Endodermal cell (in vitro differentiated cells): ENCODE data around the gene LRRC36. TPM values are rescaled to one million over a fixed set of nuclear protein-coding genes. Genes with fewer than 3 reads are reported as not detected.

Source experiments
- DNase-seq: peaks from one replicate; pipeline ENCODE4 v3.0.0-alpha.2; 2017
- H3K27ac ChIP-seq: 2 replicates; pipeline ENCODE4 v1.5.1; 2013; ENCODE audit warnings: mild to moderate bottlenecking, low read depth, low read length, moderate library complexity
- H3K27me3 ChIP-seq: 2 replicates; pipeline ENCODE4 v1.6.1; 2013; ENCODE audit warnings: mild to moderate bottlenecking, low read length, moderate library complexity; ENCODE audit not compliant: insufficient read depth, control insufficient read depth, poor library complexity, severe bottlenecking
- H3K36me3 ChIP-seq: 2 replicates; pipeline ENCODE4 v1.7.0; 2013; ENCODE audit warnings: mild to moderate bottlenecking, low read length, moderate library complexity; ENCODE audit not compliant: control insufficient read depth, insufficient read depth
- H3K4me1 ChIP-seq: one replicate; pipeline ENCODE4 v1.7.0; 2013; ENCODE audit warnings: low read length; ENCODE audit not compliant: control insufficient read depth, insufficient read depth
- H3K4me3 ChIP-seq: 2 replicates; pipeline ENCODE4 v1.5.1; 2013; ENCODE audit warnings: mild to moderate bottlenecking, low read length, moderate library complexity
- H3K9ac ChIP-seq: 2 replicates; pipeline ENCODE4 v1.6.1; 2013; ENCODE audit warnings: mild to moderate bottlenecking, low read length, moderate library complexity; ENCODE audit not compliant: poor library complexity, severe bottlenecking; ENCODE audit errors: extremely low read depth
- H3K9me3 ChIP-seq: 2 replicates; pipeline ENCODE4 v1.6.1; 2013; ENCODE audit warnings: mild to moderate bottlenecking, low read length, moderate library complexity; ENCODE audit not compliant: control insufficient read depth
- H3K27ac Mint-ChIP-seq: 2 replicates; pipeline ENCODE4 v1.8.0; 2020; ENCODE audit warnings: mixed read lengths
- H3K27me3 Mint-ChIP-seq: 2 replicates; pipeline ENCODE4 v1.8.0; 2021; ENCODE audit warnings: mild to moderate bottlenecking, mixed read lengths; ENCODE audit not compliant: insufficient read depth
- H3K36me3 Mint-ChIP-seq: 2 replicates; pipeline ENCODE4 v1.8.0; 2020; ENCODE audit warnings: low read depth, mixed read lengths
- H3K4me1 Mint-ChIP-seq: 2 replicates; pipeline ENCODE4 v1.8.0; 2020; ENCODE audit warnings: mixed read lengths
- H3K4me3 Mint-ChIP-seq: 2 replicates; pipeline ENCODE4 v1.8.0; 2020; ENCODE audit warnings: mild to moderate bottlenecking, moderate library complexity, mixed read lengths
- H3K9me3 Mint-ChIP-seq: 2 replicates; pipeline ENCODE4 v1.8.0; 2020; ENCODE audit warnings: mild to moderate bottlenecking, mixed read lengths
- WGBS, 2 experiments: methylation state at CpG; one replicate each; pipeline versions ENCODE4 v1.1.5 to v1.1.7; 2013; ENCODE audit warnings: missing lambda C conversion rate in 2 of 2, mixed read lengths in 1 of 2; ENCODE audit not compliant: insufficient coverage in 1 of 2, insufficient read length in 1 of 2; 5-methylcytosine and 5-hydroxymethylcytosine counted together
- total RNA-seq, 2 donors: library from RNA; stranded (reverse); fragmentation: NEBNext Ultra II Directional in 1 of 2; extraction: Animal tissue kit (Norgen Biotek cat#: 25700) in 1 of 2; gene quantifications; 2 replicates in 1 of 2; 3 replicates in 1 of 2; pipeline ENCODE4 v1.2.1, GENCODE V29; 2021
- TF ChIP-seq, protein P1 (sequence below): fragments of 200-600 bp; sonication (generic); conservative IDR thresholded peaks from 2 replicates; pipeline ENCODE4 v1.5.0; 2021; ENCODE audit warnings: antibody characterized with exemption, mild to moderate bottlenecking

LRRC36 gene
- total RNA-seq, 2 donors from 2014 or later: 0.73 TPM; not detected in 1

DNA sequence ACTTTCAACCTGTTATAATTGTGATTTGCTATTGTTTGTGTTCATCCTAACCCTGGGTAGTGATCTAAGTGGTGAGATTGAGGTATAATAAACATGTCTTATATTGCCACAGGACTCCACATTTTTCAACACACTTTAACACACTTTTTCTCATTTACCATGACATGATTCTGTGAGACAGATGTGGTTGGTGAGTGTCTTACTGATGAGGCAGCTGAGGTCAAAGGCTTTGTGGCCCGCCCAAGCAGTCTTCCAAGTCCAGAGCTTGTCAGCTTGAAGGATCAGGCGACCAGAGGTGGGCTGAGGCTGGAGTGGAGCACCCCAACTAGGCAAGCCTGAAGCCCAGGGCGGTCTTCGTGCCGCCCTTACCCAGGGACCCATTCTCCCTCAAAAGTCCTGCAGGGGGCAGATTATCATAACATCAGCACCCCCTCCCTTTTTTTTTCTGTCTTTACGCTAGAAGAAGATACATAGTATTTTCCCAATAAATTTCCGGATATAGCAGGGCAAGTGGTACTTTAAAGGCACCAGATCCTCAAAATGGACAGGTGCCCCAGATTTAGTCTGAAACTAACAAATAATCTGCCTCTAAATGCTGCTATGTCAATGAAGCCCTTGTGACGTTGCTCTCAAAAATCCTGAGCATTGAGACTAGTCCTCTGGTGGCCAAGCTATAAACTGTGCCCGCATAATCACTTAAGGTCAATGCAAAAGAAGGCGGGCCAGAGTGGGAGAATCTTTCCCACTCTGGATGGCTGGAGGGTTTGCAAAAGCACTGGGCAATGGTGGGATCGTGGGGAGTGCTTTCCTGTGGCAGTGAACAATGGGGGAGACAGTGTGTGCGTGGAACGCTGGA lies 21.2 kb upstream of the LRRC36 start:
- Histone ChIP-seq H3K9me3 (no peaks in the 10 kb centered on the region), H3K9ac (no peak overlapping the region), H3K27me3 (no peaks in the 10 kb centered on the region), H3K4me3 (no peak overlapping the region), H3K27ac (no peak overlapping the region), H3K4me1 (peaks cover 8% of the 10 kb centered on the region), H3K36me3 (no peaks in the 10 kb centered on the region)
- no peaks in the 10 kb centered on the region for H3K36me3 Mint-ChIP-seq
- H3K27me3 Mint-ChIP-seq: peaks cover 22% of the 10 kb centered on the region
- WGBS, 2 experiments: 93 to 97% methylated on average over 11 to 13 of the region's 13 CpGs
- TF ChIP-seq, protein P1, sequence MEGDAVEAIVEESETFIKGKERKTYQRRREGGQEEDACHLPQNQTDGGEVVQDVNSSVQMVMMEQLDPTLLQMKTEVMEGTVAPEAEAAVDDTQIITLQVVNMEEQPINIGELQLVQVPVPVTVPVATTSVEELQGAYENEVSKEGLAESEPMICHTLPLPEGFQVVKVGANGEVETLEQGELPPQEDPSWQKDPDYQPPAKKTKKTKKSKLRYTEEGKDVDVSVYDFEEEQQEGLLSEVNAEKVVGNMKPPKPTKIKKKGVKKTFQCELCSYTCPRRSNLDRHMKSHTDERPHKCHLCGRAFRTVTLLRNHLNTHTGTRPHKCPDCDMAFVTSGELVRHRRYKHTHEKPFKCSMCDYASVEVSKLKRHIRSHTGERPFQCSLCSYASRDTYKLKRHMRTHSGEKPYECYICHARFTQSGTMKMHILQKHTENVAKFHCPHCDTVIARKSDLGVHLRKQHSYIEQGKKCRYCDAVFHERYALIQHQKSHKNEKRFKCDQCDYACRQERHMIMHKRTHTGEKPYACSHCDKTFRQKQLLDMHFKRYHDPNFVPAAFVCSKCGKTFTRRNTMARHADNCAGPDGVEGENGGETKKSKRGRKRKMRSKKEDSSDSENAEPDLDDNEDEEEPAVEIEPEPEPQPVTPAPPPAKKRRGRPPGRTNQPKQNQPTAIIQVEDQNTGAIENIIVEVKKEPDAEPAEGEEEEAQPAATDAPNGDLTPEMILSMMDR: peak; percentile 31
- peaks cover 9% of the 10 kb centered on the region for H3K9me3 Mint-ChIP-seq
- no peaks in the 10 kb centered on the region for H3K4me1 Mint-ChIP-seq
- DNase-seq: no peak
- no peak overlapping the region for H3K4me3 Mint-ChIP-seq
- H3K27ac Mint-ChIP-seq: no peak overlapping the region

DNA sequence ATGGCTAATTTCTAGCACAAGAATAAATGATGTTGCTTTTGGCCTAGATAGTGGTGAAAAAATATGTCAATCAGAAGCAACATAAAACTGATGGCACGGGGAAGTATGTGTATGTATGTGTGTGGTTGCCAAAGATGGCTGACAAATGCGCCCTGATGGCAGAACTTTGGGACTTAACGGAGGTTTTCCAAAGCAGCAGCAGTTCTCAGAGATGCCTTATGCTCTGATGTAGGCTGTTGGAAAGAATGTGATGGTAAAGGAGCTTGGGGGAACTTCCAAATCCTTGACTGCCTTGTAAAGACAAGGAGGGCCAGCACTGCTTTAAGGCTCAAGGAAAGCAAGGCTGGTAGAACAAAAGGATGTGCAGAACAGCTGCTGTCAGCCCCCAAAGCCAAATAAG lies 16.1 kb upstream of the LRRC36 start:
- no peaks in the 10 kb centered on the region for H3K9me3 ChIP-seq
- no peaks in the 10 kb centered on the region for H3K36me3 ChIP-seq
- no peak overlapping the region for H3K9ac ChIP-seq
- H3K4me3 ChIP-seq: no peak overlapping the region
- no peaks in the 10 kb centered on the region for H3K4me1 Mint-ChIP-seq
- no peaks in the 10 kb centered on the region for H3K27me3 ChIP-seq
- H3K4me3 Mint-ChIP-seq: no peak overlapping the region
- peaks cover 20% of the 10 kb centered on the region for H3K27me3 Mint-ChIP-seq
- H3K9me3 Mint-ChIP-seq: peaks cover 4% of the 10 kb centered on the region
- H3K27ac ChIP-seq: no peak overlapping the region
- H3K36me3 Mint-ChIP-seq: no peaks in the 10 kb centered on the region
- no peaks in the 10 kb centered on the region for H3K4me1 ChIP-seq
- DNase-seq: no peak
- no peak overlapping the region for H3K27ac Mint-ChIP-seq
- TF ChIP-seq, protein P1: peak; percentile 1
- WGBS, 2 experiments: 95 to 100% methylated on average over 3 of the region's 3 CpGs

DNA sequence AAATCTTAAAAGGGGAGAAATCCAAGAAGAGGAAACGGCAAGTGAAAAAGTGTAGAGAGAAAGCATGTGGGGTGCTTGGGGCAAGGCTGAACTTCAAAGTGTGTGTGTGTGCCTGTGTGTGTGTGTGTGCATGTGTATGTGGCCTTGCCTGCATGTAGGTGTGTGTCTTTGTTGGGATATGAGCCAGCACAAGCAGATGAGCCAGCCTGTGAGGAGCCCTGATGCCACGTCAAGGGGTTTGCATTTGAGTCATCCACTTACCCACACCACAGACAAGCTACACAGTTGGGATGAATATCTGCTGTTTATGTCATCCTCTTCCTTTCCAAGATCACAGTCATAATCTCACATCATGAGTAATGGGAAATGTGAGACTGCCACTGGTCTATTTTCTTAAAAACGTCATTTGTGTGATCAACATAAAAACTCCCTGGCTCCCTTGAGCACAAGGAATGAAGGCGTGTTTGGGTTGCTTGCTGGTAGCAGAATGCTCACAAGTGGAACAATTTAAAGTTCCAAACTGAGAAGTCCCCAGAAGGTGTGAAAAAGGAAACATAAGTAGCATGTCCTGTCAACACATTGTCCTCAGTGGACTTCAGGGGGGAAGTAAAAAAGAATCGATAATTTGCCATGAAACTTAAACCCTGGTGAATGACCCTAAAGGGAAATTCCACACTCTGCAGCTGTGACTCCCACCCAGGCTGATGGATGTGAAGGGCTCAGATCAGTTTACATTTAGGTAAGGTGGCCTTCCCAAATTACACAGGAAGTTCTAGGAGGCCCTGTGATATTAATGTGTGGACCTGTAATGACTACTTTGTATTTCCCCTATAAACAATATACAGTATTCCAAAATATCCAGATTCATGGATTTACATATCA lies 14.8 kb upstream of the LRRC36 start:
- no peak for DNase-seq
- Histone ChIP-seq H3K4me3 (no peak overlapping the region), H3K9me3 (no peaks in the 10 kb centered on the region), H3K4me1 (no peaks in the 10 kb centered on the region), H3K27ac (no peak overlapping the region), H3K27me3 (no peaks in the 10 kb centered on the region), H3K36me3 (no peaks in the 10 kb centered on the region), H3K9ac (no peak overlapping the region)
- peaks cover 3% of the 10 kb centered on the region for H3K4me1 Mint-ChIP-seq
- H3K36me3 Mint-ChIP-seq: no peaks in the 10 kb centered on the region
- peaks cover 13% of the 10 kb centered on the region for H3K27me3 Mint-ChIP-seq
- no peaks in the 10 kb centered on the region for H3K9me3 Mint-ChIP-seq
- no peak overlapping the region for H3K27ac Mint-ChIP-seq
- no peak overlapping the region for H3K4me3 Mint-ChIP-seq
- TF ChIP-seq, protein P1: no peak
- 89 to 94% methylated on average over 4 to 5 of the region's 5 CpGs for WGBS, 2 experiments
